Islet of Langerhans (tissue), 1 donor: ENCODE data around the gene WDR7.

Experiments
- FAIRE-seq: peaks from one replicate; lab custom pipeline; 2011; peaks lifted over from hg19 to GRCh38; lab: Jason Lieb, UNC

The WDR7 gene

DNA sequence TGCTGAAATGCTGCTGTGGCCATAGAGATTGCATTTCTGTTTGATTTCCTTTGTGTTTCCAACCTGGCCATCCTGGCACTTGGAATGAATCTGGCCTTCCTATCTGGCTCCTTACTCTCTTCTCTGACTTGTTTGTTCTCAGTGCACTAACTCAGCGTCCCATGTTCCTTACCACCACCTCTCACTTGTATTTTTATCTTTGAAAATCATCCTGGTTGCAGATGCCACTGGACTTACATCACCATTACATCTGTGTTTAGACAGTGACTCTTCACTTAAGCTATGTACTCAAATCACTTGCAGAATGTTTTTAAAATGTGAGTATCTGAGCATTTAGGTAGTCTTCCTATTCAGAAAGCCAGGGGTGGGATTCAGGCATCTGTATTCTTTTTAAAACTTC is 239.5 kb downstream of the WDR7 start:
- FAIRE-seq, result no peak

DNA sequence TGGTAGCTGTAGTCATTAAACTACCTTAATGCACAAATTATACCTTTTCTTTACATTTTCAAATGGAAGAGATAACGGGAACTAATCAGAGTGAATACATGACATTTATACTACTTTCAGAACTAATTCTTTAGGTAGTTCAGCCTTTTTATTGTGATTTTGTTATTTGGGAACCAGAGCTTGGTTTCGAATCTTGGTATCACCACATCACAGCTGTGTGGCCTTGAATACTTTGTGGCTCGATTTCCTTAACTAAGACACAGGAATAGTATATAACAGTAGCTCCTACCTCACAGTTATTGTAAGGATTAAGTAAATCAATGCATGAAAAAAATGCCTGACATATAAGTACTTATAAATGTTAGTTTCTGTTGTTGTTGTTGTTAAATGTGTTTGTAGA is 240.0 kb downstream of the WDR7 start:
- FAIRE-seq, result no peak

DNA sequence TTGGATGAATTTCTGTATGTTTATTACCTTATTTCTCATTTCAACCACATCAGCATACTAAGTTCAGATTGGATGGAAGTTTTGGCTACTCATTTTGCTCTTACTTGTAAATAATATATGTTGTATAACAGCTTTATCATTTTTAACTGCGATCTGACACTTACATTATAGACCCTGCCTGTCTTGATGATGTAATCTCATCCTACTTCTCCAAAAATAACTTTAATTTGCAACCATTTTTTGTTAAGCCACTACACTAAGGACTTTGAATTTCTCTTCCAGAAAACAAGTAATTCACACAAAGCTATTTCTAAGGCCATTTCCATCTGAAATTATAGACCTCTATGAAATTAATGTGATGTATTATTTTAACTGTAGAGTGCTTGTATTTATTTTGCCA is 240.7 kb downstream of the WDR7 start:
- peak; percentile 36 for FAIRE-seq

DNA sequence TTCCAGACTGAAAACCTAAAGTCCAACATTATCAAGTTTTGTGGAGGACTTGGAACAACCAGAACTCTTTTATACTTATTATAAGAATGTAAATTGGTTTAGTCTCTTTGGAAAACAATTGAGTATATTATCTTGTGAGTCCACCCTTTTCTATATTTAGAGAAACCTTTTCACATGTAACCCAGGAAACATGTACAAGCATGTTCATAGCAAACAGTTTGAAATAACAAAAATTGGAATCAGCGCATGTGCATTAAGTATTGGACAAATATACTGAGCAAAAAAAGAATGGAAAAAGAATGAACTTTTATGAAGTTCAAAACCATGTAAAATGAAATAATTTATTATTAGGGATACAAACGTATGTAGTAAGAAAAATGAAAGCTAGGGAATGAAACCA is 246.0 kb downstream of the WDR7 start:
- FAIRE-seq, result no peak

DNA sequence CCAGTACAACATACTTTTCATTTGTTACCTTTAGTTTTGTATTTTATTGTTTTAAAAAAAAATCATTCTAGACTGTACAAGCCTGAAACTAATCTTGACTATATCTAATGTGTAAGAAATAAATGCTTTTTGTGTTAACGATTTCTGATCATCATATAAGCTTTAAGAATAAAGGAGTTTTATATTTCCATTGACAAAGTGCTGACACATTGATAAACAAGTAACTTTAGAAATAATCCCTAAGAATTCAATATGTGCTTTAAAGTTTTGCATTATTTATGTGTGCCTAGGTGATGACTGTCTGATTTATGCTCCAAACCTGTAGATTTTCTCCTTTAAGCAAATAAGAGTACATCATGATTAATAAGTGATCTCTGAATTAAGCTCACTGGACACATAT is 248.5 kb downstream of the WDR7 start:
- FAIRE-seq, result peak; percentile 47

DNA sequence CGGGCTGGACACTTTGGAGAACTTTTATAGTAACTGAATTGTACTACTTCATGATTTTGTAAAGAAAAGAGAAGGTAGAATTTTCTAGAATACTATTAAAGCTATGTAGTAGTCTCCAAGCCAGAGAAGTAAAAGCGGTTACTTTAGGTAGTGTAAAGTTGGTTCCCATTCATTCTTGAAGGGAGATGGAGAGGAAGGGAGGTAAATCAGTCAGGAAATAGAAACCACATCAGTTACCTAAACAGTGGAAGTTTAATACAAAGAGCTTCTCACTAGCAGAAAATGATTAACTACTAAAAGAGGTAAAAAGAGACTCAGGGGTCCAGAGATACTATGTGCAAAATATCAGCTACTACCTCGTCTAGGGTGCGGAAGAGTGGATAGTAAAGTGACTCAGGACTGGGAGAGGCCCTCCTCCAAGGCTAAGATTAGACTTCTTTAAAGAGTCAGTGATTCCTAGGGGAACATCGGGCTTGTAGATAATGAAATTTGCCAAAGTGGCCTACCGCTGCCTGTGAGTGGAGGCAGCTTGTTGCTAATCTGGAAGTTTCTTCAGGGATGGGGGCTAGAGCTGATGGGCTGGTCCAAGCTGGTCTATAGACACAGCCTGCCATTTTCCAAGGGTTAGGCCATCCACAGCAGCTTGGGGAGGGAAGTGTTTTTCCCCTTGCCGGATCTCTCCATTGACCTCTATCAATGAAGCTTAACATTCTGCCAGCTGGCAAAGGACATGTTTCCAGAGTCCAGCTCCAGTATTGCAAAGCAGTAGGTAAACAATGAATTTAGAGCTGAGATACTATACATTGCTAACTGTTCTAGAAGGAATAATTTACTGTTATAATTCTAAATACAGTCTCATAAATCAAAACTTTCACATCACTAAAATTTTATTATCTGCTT is 249.3 kb downstream of the WDR7 start:
- no peak for FAIRE-seq

DNA sequence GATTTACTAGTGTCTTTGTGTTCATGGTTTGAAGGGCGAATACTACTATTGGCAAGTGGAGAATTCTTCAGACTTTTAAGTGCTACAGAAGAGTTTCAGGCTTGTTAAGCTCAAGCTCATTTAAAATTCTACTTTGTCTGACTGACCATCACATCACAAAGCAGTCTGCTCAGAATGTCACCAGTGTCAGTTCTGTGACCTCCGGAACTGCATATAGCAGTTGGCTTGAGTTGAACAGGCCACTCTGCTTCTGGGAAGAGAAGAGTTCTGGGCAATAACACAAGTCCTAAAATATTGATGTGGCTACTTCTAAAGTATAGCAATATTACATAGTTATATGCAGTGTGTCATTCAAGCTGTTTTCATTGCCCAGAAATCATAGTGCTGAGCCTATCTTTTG is 250.8 kb downstream of the WDR7 start:
- FAIRE-seq, result no peak

DNA sequence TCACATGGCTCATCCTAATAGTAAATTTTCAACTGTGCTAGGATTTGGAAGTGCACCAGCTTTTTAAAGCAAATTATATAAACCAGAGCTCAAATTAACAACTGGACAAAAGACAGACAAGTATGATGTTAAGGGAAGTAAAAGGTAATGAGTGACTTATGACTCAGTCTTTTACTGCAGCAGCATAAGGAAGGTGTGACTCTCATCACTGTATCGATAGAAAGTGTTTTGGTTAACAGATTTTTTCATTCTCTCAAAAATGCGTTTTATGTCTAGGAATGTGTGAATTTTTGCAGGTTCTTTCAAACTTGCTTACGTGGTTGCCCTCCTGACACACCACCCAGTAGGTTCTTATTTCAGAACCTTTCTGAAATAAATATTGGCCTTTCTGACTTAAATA is 251.5 kb downstream of the WDR7 start:
- FAIRE-seq, result no peak

DNA sequence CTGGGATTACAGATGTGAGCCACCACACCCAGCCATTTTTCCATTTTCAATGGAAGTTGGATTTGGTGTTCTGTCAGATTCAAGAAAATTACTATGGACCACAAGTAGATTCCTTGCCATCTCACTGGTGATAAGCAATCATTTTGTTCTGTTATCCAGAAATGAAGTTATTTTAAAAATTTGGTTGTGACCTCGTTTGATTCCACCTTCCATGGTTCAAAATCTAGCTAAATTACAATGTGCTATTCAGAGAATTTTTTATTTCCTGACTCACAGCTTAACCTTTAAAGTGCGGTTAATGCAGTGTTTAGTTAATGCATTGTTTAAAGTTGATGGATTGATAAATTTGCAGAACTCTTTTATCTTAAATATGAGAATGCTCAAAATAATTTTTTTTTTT is 252.5 kb downstream of the WDR7 start:
- FAIRE-seq, result no peak

DNA sequence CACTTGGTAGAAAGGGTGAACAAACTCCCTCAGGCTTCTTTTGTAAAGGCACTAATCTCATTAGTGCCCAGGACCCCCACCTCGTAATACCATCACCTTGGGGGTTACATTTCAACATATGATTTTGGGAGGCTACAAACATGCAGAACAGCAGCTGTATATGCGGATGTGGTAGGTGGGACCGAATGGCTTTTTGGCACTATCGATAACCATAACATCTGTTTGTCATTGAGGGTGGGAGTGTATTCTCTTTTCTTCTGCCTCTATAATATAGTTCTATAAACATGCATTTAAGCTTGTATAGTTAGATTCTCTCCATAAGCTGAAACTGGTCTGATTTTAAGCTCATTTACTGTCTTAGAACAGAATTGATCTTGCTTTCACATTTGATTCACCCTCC is 256.6 kb downstream of the WDR7 start:
- no peak for FAIRE-seq

DNA sequence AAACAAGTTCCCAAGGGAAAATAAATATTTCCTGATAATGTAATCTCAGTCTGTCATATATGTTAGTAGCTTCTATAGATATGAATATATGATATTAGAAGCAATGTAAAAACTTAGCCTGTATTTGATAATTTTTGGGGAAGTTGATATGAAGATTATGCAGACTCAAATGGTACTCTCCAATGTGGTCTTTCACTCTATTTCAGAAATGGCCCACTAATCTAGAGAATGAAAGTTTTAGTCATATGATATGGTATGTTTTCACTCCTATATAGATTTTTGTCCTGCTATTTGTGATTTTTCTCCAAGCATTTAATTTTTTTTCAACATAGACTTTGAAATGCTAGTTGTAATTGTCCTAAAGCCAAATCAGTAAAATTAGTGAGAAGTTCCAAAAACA is 259.1 kb downstream of the WDR7 start:
- FAIRE-seq, result peak; percentile 86

DNA sequence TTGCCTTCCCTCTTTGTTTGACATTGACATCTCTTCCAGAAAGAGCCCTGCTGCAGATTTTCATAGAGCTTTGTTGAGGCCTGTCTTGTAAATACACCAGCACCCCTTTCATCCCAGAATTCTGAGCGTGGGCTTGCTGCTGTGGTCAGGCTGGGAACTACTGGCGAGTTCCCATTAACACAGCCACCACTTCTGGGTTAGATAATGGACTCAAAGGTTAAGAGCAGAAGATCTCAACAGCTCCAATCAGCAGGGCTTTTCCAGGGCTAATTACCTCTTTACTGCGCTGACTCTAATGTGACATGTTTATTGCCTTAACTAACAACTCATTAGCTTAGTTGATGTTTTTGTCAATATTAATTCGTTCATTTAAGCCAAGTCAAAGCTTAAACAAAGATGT is 259.8 kb downstream of the WDR7 start:
- FAIRE-seq, result peak; percentile 95

DNA sequence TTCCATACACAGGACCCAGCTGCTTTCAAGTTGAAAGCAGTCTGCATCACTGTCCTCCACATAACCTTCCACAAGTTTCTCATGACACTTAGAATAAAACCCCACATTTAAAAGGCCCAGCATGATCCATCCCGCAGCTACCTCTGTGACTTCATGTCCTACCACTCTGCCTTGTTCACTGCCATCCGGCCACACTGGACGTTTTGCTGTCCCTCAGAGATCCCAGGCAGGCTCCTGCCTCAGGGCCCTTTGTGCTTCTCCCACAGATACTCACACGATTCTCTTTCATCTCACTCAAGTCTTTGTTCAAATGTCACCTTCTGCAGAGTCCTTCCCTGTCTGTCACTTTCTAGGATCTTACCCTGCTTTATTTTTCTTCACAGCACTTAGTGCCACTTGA is 262.8 kb downstream of the WDR7 start:
- no peak for FAIRE-seq

DNA sequence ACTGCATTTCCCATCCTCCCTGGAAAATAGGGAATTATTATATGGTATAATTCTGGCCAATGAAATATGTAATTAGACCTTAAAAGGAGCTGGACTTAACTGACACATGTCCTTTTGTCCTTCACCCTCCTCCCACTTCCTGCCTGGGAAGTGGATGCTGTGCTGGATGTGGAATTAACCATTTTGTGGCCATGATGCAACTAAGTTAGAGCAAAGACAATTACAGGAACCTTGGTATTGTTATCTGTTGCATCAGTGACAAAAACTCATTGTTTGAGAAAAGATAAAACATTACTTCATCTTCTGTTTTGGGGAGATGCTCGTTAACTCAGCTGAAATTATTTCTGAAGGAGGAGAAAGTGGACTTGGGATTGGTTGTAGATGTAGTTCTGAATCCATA is 268.0 kb downstream of the WDR7 start:
- FAIRE-seq, result no peak

DNA sequence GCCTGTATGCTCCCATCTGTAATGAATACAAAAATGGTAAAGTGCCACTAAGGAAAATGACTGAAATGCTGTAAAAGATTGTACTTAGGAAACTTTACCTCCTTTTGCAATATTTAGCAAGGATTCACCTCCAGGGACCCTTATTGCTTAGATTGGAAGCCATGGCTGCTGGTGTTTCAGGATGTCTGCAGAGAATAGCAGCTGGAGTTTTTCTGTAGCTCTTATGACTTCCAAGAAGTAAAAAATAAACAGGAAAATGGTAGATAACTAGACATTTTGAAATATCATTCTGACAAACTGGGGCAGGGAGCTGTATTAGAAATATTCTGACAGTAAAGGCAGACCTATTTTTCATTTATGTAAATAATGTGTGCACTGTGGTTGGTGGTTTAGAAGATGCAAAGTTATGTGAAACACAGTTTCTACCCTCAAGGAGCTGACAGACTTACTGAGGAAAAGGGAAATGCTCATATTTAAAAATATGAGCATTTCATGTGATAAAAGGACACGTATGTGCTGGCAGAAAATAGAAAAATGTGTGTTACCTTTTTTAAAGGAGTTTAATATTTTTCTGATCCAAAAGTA is 270.8 kb downstream of the WDR7 start:
- no peak for FAIRE-seq

DNA sequence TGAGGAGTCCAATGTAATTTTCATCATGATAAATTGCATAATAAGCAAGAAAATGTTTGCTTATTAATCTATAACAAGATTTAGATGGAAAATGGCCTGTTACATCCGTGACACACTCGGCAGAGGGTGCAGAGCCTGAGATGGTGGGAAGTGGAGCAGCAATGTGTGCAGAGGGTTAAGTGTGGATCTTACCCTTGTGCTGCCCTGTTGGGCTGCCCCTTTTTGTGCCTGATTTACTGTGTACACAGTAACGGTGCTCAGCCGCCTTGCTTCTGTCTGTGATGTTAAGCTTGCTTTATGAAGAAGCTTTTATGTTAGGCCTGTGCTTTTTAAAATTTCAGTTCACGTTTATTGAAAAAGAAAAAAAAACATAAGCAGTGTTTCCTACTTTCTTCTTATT is 275.6 kb downstream of the WDR7 start:
- peak; percentile 89 for FAIRE-seq

DNA sequence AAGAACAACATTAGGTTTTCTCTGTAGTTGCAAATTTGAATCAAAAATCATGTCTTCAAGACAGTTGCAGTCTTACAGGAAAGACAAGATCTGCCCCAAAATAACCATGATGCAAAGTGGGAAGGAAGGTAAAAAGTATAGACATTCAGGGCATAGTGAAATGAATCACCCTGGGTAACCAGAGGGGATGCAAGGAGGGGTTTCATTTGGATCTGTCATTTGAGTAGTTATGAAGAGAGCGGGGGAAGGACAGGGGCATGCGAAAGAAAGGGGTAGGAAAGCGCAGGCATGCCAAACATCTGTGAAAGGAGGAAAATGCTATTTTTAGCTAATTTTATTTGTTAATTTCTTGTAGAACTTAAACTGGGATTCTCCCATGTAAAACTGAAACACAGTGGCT is 276.6 kb downstream of the WDR7 start:
- FAIRE-seq, result no peak

DNA sequence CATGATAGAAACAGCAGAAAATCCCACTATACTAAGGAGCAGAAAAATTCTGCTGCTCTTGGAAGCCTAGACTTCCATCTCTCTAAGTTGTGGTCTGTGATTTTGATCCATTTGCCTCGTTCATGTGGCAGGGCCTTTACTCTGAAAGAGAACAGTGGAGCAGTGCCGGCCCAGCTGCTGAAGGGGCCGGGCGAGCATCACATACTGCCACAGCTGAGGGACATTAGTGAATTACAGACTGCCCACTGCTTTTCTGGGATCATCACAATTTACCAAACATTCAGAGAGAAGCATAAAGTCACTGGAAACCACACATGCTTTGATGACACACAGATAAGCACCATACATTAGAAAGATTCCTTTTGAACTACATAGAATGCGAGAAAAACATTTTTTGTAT is 278.7 kb downstream of the WDR7 start:
- FAIRE-seq, result no peak

DNA sequence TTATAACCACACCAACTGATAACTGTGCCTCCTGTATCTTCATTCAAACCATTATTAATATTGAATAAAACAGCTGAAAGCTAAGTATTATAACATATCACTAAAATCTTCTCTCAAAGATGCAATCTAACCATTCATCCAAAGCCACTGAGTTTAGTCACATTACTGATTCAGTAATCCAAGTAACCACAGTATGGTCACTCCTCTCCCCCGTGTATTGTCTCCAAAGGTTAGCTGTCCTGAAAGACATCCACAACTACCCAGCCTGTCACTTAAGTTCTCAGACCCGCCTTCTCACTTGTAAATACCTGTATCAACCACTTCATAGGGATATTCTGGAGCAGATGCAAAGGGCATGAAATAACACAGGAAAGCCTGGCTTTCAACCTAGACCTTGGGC is 282.3 kb downstream of the WDR7 start:
- FAIRE-seq, result no peak

DNA sequence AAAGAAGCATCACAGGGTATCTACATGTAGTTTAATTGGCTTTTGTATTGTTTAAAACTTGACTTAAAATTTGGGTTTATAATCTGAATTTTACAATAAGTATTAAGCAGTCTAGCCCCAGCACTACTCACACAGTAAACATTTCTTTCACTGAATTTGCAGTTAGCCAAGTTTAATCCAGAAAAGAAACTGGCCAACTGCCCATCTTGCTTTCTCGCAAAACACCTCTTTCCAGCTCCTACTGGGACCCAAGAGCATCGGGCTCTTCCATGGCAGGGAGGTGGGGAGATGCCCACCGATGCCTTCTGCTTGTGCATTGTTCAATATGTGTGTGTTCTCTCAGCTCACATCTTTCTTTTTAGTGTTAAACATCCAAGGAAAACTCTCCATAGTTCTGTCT is 283.0 kb downstream of the WDR7 start:
- FAIRE-seq, result no peak

DNA sequence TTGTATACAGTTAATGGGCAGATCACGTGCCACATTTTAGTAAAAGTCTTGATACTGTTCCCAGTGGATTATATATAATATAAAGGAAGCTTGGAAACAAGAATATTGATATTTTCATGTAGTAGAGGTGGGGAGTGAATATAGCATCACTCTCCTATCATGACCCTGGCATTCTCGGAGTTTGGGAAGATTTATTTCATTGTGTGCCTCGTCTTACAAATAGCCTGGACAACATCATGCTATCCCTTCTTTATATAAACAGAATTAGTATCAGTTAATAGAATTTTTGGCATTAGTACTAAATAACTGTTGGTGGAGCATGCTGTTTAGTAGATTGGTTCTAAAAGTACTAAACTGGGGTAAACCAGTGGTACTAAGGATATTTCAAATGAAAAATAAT is 283.7 kb downstream of the WDR7 start:
- FAIRE-seq, result no peak

DNA sequence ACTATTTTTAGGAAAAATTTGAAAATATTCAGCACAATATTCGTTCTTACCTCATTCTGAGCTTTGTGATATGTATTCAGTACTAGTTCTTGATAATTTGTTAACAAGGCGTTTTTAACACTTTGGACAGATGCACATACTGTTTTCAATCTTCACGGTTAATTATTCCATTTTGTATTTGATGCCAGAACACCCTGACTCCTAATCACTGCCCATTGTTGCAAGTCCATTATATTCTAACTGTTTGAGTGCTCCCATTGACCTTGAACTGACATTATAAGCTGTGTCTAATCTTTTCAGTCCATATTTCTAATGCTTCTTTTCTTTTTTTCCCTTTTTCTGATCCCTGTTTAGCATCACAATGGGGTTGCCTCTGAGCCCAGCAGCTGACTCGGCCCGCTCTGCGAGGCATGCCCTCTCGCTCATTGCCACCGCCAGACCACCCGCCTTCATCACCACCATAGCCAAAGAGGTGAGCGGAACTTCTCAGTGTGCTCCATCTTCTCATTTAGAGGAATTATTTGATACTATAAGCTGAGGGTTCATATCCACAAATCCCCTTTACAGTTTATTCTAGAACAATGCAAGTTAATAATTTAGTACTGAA is 284.4 kb downstream of the WDR7 start:
- FAIRE-seq, result no peak

DNA sequence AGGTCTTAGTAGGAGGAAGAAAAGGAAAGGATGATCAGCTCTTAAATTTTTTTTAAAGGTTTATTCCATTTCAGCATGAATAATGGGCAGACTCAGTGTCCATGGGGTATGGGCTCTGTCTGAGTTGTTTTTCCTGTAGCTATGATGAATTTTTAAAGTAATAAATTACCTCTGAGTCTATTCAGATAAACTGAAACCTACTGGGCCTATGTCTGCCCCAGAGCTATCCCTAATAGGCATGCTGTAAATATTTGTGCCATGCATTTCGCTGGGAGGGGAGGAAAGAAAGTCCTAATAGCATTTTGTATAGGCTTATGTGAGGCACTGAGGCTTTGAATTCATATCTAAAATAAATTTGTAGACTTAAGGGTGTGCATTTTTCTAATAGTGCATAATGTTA is 285.3 kb downstream of the WDR7 start:
- FAIRE-seq, result no peak
